Measurements from ENCODE around the gene FAT3.

Gene FAT3

DNA sequence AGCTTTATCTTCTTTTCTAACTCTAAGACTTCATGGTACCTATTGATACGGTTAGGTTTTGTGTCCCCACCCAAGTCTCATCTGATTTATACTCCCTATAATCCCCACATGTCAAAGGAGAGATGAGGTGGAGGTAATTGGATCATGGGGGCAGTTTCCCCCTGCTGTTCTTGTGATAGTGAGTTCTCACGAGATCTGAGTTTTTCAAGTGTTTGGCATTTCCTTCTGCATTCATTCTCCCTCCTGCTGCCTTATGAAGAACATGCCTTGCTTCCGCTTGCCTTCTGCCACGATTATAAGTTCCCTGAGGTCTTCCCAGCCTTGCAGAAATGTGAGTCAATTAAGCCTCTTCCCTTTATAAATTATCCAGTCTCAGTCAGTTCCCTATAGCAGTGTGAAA, 5.1 kb upstream of the FAT3 start:
- TF ChIP-seq, protein P1, sequence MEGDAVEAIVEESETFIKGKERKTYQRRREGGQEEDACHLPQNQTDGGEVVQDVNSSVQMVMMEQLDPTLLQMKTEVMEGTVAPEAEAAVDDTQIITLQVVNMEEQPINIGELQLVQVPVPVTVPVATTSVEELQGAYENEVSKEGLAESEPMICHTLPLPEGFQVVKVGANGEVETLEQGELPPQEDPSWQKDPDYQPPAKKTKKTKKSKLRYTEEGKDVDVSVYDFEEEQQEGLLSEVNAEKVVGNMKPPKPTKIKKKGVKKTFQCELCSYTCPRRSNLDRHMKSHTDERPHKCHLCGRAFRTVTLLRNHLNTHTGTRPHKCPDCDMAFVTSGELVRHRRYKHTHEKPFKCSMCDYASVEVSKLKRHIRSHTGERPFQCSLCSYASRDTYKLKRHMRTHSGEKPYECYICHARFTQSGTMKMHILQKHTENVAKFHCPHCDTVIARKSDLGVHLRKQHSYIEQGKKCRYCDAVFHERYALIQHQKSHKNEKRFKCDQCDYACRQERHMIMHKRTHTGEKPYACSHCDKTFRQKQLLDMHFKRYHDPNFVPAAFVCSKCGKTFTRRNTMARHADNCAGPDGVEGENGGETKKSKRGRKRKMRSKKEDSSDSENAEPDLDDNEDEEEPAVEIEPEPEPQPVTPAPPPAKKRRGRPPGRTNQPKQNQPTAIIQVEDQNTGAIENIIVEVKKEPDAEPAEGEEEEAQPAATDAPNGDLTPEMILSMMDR (IDR thresholded peaks at IDR 0.05; ENCODE audit: control insufficient read depth, extremely low read depth, insufficient read depth) = no peak
- no peak overlapping the region for H3K4me3 ChIP-seq (ENCODE audit: low read depth, low read length)
- no peak for DNase-seq (ENCODE audit: low read depth)

- TF ChIP-seq, protein P1 (IDR thresholded peaks at IDR 0.05; ENCODE audit: control insufficient read depth, extremely low read depth, insufficient read depth) = no peak
- H3K4me3 ChIP-seq (ENCODE audit: low read depth, low read length) = no peak overlapping the region
Measured at GRCh38 chr11:92222701-92223100, 1.9 kb upstream of the FAT3 start.

GRCh38 chr11:92224054-92224406, 588 bp upstream of the FAT3 start:
- TF ChIP-seq, protein P1 (IDR thresholded peaks at IDR 0.05; ENCODE audit: control insufficient read depth, extremely low read depth, insufficient read depth) = no peak
- no peak for DNase-seq (ENCODE audit: low read depth)
- no peak overlapping the region for H3K4me3 ChIP-seq (ENCODE audit: low read depth, low read length)

More at GRCh38 chr11:92222701-92223100, 1.9 kb upstream of the FAT3 start:
- no peak for DNase-seq (ENCODE audit: low read depth)

GRCh38 chr11:92225125-92225567, 528 bp downstream of the FAT3 start:
- DNase-seq (ENCODE audit: low read depth) = no peak
- TF ChIP-seq, protein P1 (IDR thresholded peaks at IDR 0.05; ENCODE audit: control insufficient read depth, extremely low read depth, insufficient read depth) = no peak
- H3K4me3 ChIP-seq (ENCODE audit: low read depth, low read length) = no peak overlapping the region

GRCh38 chr11:92225568-92226330, 1.1 kb downstream of the FAT3 start:
- TF ChIP-seq, protein P1 (IDR thresholded peaks at IDR 0.05; ENCODE audit: control insufficient read depth, extremely low read depth, insufficient read depth) = no peak
- DNase-seq (ENCODE audit: low read depth) = no peak
- no peak overlapping the region for H3K4me3 ChIP-seq (ENCODE audit: low read depth, low read length)

GRCh38 chr11:92226331-92227229, 2.0 kb downstream of the FAT3 start:
- TF ChIP-seq, protein P1 (IDR thresholded peaks at IDR 0.05; ENCODE audit: control insufficient read depth, extremely low read depth, insufficient read depth) = no peak
- no peak overlapping the region for H3K4me3 ChIP-seq (ENCODE audit: low read depth, low read length)
- no peak for DNase-seq (ENCODE audit: low read depth)

All from LNCaP clone FGC (cell line).